Measurements from ENCODE around the gene FXYD2. TPM values are rescaled to one million over a fixed set of nuclear protein-coding genes. Genes with fewer than 3 reads are reported as not detected.

Gene FXYD2
- total RNA-seq, 1 experiment from 2014 or later = not detected

- no peak for DNase-seq (ENCODE audit: extremely low read depth, low read depth)
Observed at GRCh38 chr11:117859488-117860112, 35.1 kb upstream of the FXYD2 start.

- DNase-seq (ENCODE audit: extremely low read depth, low read depth) = no peak
Observed at GRCh38 chr11:117859061-117859460, 34.5 kb upstream of the FXYD2 start.

GRCh38 chr11:117857734-117858414, 33.3 kb upstream of the FXYD2 start:
- DNase-seq (ENCODE audit: extremely low read depth, low read depth) = no peak

- DNase-seq (ENCODE audit: extremely low read depth, low read depth) = no peak
Observed at GRCh38 chr11:117855912-117856651, 31.5 kb upstream of the FXYD2 start.

GRCh38 chr11:117855186-117855845, 30.8 kb upstream of the FXYD2 start:
- no peak for DNase-seq (ENCODE audit: extremely low read depth, low read depth)

GRCh38 chr11:117852309-117852708, 27.8 kb upstream of the FXYD2 start:
- no peak for DNase-seq (ENCODE audit: extremely low read depth, low read depth)

- no peak for DNase-seq (ENCODE audit: extremely low read depth, low read depth)
Observed at GRCh38 chr11:117851852-117852251, 27.3 kb upstream of the FXYD2 start.

GRCh38 chr11:117851106-117851505, 26.6 kb upstream of the FXYD2 start:
- no peak for DNase-seq (ENCODE audit: extremely low read depth, low read depth)

- DNase-seq (ENCODE audit: extremely low read depth, low read depth) = no peak
Observed at GRCh38 chr11:117849781-117850414, 25.4 kb upstream of the FXYD2 start.

GRCh38 chr11:117843666-117844484, 19.3 kb upstream of the FXYD2 start:
- peak; percentile 48 for DNase-seq (ENCODE audit: extremely low read depth, low read depth)

- no peak for DNase-seq (ENCODE audit: extremely low read depth, low read depth)
Observed at GRCh38 chr11:117842131-117842941, 17.8 kb upstream of the FXYD2 start.

GRCh38 chr11:117841551-117842031, 17.0 kb upstream of the FXYD2 start:
- no peak for DNase-seq (ENCODE audit: extremely low read depth, low read depth)

GRCh38 chr11:117840881-117841550, 16.5 kb upstream of the FXYD2 start:
- DNase-seq (ENCODE audit: extremely low read depth, low read depth) = no peak

- no peak for DNase-seq (ENCODE audit: extremely low read depth, low read depth)
Observed at GRCh38 chr11:117839936-117840813, 15.6 kb upstream of the FXYD2 start.

GRCh38 chr11:117839380-117839881, 14.9 kb upstream of the FXYD2 start:
- no peak for DNase-seq (ENCODE audit: extremely low read depth, low read depth)

GRCh38 chr11:117838901-117839300, 14.4 kb upstream of the FXYD2 start:
- DNase-seq (ENCODE audit: extremely low read depth, low read depth) = no peak

GRCh38 chr11:117837791-117838190, 13.2 kb upstream of the FXYD2 start:
- DNase-seq (ENCODE audit: extremely low read depth, low read depth) = no peak

Measured in NCI-H460 (cell line).